CD4-positive, alpha-beta T cell treated with Interferon gamma for 1 hour (primary cell): ENCODE data around the gene CLMP.

Experiments
- DNase-seq: peaks from one replicate; pipeline ENCODE4 v3.0.0-alpha.2; 2020

The CLMP gene

DNA sequence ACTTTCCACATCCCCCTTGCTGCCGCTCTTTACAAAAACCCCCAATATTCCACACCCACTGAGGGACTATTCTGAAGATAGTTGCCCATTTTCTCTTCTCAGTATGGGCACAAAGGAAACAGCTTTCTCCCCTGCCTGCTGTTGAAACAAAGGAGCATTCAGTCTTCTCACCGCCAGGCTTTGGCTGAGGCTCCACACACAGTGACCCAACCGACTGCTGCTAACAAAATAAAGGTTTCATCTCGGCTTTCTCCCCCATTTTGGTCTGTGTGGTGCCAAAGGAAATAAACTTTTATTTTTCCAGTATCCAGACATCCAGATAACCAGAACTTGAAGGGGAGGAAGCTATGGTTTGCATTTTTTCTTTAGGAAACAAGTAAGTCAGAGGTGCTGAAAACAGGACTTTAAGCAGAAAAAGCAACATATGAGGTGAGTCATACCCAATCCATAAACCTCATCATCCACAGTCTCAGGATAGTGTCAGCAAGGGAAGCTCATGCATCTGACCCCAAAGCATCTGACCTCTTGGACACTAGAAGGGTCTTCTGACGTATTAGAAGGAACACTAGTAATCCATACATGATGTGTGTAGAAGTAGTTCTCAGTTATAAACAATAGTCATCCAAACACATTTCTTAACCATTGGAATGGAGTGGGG is 6.4 kb downstream of the CLMP start:
- DNase-seq, result no peak

DNA sequence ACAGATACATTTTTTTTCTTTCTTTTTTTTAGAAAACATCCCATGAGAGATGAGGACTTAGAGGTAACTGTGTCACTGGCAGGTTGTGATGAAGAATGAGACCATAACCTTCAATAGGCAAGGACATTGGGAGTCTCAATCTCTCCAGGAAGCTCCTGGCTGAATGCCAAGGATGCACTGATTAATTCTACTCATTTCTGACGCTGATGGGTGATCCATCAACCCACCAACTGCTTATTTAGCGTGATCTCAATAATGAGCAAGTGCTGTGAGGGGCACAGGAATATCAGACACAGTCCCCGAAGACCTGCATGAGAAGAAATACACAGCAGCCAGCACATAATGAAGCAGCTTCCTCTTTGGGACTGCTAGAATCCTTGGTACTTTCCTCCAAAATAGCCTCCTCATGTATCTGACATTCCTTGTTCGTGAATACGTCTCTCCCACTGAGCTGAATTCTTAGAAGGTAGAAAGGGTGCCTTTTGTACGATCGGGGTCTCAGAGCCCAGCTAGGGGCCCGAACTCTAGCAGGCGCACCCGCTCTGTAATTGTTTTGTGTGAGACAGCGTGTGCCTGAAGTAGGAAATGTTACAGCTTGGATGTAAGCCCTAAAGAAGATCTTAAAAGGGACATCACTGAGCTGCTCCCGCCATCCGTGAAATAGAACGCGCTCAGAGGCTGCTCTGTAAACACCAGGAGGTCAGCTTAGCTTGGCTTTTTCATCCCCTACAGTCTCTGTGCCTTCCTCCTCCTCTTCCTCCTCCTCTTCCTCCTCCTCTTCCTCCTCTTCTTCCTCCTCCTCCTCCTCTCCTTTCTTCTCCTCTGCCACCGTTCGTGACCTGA is 7.2 kb downstream of the CLMP start:
- DNase-seq, result no peak

DNA sequence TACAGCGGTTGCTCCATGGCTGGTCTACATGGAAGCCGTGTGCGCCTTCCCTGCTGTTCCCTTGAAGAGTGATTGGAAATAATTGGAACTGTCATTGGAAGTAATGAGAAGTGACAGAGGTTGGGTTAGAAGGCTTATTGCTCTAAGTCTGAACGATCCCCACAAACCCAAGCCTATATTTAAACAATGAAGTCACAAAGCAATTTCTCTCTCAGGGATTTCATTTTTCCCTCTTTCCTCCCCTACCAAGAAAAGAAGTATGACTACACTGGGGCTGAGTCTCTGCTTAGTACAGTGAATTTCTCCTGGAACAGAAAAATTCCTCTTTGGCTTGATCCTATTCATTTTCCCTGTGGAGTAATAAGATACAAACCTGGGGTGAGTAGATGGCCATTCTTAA is 7.8 kb downstream of the CLMP start:
- no peak for DNase-seq

DNA sequence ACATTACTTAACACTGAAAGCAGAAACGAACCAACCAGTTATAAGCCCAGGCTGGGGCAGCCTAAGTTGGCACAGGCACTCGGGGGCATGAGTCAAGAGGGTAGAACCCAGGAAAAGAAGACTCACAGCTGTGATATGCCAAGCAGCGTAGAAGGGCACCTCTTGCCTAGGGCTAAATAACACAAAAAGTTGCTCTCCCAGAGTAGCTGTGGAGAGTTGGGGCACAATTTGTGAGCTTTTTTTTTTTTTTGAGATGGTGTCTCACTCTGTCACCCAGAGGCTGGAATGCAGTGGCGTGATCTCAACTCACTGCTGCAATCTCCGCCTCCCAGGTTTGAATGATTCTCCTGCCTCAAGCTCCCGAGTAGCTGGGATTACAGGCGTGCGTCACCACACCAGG is 8.8 kb downstream of the CLMP start:
- DNase-seq, result no peak

DNA sequence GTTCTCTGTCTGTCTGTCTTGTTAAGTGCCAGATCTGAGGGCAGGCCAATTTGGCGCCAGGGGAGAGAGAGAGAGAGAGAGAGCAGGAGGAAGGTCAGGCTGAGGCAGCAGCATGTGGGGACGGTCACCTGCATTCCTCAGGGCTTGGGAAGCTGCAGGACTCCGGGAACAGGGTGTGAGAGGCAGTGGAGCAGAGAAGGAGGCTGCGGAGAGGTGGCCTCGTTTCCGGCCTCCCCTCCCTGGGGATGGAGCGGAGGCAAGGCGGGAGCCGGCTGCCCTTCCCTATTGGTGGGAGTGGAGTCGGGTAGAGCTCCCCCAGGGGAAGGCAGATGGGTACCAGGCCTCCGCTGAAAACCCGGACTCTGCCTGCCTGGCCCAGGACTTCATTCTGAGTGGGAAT is 9.7 kb downstream of the CLMP start:
- no peak for DNase-seq

DNA sequence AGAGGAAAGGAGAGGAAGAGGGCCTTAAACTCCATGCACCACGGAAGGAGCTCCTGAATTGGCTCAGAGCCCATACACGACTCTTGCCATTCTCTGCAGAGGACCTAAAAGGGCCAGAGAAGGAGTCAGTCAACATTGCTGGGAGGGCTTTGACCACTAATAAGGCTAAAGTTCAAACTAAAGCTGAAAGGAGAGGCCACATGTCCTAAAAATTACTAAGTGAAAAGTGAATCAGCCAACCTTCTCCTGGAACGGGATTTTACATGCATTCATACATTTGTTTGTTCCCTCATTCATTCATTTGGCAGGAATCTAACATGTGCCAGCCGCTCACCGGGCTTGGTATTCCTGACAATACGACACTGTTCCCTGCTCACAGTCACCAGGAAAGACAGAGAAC is 10.5 kb downstream of the CLMP start:
- DNase-seq, result no peak

DNA sequence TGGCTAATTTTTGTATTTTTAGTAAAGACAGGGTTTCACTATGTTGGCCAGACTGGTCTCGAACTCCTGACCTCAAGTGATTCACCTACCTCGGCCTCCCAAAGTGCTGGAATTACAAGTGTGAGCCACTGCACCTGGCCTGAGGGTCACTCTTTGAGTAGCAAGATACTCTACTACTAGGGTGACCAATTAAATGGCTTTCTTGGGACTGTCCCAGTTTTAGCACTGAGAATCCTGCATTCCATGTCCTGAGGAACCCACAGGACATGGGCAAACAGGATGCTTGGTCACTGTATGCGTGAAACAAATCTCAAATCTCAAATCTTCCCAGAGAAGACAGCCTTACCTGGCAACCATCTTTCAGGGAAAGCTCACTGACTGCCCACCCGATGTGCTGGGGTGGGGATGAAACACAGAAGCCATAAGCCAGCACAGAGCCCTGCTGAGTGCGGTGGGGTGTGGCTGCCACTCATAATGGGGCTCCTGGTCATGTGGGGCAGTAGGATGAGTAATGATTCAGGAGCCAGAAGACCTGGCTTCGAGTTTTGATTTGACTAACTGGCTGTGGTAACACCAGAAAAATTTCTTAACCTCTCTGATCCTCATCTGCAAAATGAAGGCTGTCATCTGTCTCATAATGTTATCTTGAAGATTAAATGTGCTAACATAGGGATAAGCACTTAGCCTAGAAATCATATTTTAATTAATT is 11.5 kb downstream of the CLMP start:
- DNase-seq, result no peak

DNA sequence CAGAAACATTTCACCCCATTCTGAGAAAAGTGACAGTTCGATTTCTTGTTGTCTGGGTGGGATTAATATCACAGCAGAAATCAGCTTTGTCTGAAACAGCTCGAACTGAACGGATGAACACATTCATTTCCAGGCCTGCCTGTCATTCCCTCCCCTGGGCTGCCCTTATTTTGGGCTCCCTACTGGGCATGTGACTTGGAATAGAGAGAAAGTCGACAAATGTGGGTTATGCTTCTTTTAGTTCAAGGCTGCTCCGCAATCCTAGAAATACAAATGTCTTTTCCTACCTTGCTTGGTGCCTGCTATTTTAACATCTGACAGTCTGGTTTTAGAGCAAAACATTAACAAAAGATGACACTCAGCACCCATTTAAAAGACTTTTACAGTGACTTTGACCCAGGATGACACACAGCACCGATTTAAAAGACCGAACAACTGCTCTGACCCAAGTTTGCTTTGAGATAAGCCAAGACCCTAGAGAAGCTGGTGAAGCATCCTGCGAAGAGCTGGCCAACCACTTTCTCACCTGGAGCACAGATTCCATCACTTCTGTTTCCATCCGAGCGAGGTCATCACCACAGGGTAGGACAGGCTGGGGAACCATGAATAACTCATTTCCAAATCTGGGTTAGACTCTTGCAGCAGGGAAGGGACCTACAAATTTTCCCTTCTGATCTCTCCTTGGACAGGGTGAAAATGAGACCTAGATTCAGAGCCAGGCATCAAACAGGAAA is 13.1 kb downstream of the CLMP start:
- DNase-seq, result no peak

DNA sequence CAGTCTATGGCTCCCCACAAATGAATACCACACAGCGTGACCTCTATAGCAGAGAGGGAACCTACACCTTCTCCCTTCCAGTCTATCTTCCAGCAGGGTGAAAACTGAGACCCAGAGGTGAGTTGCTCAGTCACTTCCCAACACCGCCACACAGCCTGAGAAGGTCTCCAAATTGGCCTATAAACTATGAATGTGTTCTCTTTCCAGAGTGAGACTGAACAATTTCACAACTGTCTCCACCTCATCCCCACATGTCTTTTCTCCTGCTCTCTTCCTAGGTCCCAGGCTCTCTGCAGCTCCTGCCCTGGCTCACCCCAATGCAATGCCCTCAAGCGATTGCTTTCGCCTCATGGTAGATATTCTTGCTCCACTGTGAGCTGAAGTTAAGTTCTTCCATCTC is 14.0 kb downstream of the CLMP start:
- DNase-seq, result no peak

DNA sequence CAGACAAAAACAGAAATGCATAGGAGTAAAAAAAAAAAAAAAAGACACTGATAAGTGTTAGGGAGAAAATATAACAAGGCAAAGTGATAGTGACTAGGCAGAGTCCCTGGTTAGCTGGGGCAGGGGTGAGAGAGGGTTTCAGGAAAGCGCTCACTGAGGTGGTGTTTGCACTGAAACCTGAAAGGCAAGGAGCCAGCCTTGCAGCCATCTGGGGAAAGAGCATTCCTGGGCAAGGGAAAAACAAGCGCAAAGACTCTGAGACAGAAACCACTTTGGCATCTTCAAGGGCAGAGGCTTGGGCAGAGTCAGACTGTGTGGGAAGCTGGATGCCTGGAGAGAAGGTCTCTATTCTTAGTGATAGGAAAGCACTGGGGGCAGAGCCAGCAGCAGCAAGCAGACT is 14.5 kb downstream of the CLMP start:
- no peak for DNase-seq

DNA sequence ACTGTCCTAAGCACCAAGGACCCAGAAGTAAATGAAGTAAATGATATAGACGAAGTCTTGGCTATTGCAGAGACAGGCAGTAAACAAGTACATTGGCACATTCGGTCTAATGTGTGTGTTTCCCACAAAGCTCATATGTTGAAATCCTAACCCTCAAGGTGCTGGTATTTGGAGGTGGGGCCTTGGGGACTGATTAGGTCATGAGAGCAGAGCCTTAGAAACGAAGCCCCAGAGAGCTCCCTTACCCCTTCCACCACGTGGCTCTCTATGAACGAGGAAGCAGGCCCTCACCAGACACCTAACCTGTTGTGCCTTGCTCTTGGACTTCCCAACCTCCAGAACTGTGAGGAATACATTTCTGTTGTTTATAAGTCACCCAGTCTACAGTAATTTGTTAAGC is 14.9 kb downstream of the CLMP start:
- DNase-seq, result no peak

DNA sequence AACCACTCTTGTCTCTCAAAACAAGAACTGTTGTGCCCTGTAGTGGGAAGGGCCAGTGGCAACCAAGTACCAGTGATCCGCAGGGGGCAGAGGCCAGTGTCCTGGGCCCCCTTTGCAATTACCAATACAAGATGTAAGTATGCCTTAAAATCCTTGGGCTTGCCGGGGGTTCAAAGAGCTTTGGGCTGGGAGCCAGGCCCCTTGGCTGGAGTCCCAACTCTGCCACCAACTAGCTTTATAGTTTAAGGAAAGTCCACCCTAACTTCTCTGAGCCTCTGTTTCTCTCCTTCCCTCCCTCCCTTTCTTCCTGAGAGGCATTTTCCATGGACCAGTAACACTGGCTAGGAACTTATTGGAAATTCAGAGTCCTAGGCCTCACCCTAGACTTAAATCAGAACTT is 15.5 kb downstream of the CLMP start:
- DNase-seq, result no peak

DNA sequence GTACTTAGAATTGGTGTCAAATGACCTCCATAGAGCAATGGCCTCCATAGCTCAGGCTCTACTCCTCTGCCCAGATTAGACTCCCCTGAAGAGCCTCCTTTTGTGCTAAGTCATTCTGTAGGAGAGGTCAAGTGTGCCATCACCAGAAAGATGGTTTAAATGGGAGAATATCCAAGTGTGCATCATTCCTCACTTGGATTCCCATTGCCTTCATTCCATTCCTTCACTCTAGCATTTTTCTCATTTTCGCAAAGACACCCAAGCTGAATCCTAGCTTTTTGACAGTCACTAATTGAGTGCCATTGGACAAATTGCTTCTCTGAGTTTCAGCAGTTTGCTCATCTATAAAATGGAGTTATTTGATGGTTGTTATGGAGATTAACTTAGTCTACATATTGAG is 16.9 kb downstream of the CLMP start:
- DNase-seq, result no peak

DNA sequence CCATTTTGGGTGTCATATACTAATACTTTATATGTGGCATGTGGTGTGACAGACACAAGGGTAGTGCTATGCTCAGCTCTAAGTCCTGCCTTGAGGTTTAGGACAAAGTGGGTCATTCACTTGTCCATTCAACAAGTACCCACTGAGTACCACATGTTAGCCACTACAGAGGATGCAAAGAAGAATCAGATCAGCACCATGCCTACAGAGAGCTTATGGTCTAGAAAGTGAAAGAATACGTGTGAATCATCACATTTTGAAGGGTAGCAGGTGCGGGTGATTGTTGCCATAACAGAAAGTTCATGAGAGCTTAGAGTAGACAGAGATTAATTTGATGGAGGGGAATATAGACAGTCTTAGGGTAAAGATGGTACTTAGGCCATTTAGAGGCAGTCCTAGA is 18.3 kb downstream of the CLMP start:
- DNase-seq, result no peak

DNA sequence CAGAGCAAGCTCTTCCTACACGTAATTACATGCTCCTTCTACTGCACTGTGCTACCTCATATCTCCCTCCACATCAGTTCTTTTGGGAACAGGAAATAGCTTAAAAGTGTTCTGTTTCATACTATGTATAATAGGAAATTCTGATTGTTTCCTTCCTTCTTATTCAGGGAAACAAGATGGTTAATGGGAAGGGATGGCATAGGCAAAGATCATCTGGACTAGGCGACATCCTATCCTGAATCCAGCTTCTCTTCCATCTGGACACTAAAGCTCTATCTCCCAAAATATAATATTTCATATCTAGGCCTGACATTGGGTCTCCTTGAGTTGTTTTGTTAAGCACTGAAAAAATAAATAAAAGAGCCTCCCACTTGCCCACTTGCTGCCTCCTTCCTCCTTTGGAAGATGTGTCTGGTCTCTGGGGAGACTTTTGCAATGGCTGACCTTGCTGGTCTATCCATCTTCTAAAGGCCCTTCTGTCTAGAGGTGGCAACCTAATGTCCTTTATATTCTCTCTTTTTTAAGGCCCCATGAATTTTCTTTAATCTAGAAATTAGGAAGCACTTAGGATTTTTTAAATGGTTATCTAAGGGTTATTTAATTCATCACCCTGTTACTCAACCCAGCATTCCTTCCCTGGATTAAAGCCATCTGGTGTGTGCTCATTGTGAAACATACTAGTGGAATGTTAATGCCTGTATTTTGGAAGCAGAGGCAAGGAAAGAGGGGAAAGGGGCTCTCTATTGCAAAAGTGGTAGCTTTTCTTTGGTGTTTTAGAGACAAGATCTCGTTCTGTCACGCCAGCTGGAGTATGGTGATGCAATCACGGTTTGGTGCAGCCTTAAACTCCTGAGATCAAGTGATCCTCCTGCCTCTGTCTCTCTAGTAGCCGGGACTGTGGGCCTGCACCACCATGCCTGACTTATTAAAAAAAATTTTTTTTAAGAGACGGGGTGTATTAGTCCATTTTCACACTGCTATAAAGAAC is 20.6 kb downstream of the CLMP start:
- no peak for DNase-seq

DNA sequence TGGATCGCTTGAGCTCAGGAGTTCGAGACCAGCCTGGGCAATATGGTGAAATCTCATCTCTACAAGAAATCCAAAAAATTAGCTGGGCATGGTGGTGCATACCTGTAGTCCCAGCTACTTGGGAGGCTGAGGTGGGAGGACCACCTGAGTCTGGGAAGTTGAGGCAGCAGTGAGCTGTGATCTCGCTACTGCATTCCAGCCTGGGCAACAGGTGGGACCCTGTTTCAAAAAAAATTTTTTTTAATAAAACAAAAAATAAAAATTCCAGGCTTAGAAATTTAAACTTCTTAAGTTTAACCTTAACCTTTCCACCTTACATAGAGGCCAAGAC is 21.2 kb downstream of the CLMP start:
- no peak for DNase-seq

DNA sequence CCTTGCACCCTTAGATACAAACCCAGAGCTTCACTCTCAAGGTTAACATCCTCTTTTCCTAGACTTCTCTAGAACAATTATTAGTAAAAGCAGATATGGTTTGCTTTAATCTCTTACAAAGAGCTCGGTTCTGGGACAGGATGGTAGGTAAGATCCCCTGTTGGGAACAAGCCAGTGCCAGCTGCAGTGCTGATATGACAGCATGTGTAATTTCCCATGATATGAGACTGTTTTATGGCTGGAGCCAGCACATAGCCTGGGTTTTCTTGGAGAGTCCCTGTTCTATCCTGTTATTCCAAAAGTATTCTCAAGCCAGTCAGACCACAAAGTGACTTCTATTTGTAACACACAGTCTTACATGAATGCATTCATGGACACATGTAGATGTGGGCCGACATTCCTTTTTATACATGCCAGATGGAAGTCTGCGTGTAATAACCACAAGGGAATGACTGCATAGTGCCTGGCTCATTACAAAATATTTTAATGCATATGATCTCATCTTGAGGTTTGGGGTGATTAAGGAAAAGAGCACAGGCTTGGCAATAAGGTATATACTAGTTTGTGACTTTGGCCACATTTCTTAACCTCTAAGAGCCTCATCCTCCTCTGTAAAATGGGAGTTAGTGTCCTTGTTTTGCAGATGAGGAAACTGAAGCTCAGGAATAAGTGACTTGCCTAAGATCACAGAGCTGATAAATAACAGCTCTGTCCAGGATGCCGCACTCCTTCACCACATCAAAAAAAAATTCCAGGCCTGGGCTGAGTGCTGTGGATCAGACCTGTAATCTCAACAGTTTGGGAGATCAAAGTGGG is 21.8 kb downstream of the CLMP start:
- no peak for DNase-seq

DNA sequence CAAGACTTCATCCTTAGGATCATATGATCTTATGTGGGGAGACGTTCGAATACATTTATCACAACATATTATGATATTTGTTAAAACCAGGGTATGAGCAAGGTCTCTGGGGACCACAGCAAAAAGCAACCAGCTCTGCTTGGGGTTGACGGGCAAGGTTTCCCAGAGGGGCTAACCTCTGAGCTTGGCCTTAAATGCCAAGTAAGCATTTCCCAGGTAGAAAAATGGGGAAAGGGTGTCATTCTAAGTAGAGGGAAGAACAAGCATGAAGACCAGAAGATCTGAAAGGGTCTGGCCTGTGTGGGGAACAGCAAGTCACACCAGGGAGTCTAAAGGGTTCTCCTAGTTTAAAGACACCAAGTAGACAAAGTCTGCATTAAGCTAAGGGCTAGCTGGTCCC is 24.1 kb downstream of the CLMP start:
- no peak for DNase-seq

DNA sequence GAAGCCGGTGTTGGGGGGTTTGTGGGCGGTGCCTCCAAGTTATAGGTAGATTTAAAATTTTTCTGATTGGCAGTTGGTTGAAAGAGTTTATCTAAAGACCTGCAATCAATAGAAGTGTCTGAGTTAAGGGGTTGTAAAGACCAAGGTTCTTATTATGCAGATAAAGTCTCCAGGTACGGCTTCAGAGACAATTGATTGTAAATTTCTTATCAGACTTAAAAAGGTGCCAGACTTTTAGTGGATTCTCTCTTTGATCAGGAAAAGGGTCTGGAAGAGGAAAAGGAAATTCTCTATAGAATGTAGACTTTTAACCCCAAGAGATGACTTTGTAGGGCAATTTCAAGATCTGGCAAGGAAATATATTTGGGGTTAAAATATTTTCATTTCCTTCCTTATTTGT is 25.2 kb downstream of the CLMP start:
- DNase-seq, result no peak

DNA sequence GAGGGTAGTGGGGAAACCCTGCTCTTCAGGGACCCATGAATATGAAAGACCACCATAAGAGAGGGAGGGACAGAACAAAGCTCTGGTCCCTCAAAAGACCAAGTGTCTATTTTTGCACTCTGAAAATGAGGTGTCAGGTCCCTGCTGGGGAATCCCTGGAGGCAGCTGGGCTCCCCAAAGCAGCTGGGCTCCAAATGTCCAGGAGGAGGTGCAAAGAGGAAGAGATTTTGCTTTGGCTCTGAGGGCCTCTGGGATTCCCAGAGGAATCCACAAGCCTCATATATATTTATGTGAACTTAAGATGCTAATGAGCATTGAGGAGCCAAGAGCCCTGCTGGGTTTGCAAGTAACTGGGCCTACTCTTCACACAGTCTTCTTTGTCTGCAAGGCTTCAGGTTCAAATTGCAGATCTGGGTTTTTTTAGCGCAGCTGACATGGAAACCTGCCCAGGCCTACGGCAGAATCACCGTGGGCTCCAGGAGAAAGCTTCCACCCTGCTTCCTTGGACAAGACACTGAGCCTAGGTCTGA is 26.0 kb downstream of the CLMP start:
- DNase-seq, result no peak

DNA sequence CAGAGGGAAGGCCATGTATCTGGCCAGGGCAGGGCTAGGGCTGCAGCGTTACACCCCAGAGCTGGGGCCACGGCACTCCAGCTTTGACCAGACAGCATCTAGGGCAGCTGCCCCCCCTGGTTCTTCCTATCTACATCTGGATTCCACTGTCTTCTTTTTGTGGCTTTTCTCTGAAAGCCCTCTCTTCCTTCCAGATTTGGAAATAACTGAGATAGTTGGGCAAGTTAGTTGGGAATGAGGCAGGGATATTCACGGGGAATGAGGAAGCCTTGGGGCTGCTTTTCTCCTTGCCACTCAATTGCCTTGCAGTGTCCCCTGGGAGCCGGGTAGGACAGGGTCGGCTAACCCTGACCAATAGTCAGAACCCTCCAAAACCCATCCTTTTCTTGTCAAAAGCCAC is 26.8 kb downstream of the CLMP start:
- no peak for DNase-seq
